Fibroblast of lung (primary cell): ENCODE data around the gene TBCA. TPM values are rescaled to one million over a fixed set of nuclear protein-coding genes. Genes with fewer than 3 reads are reported as not detected.

ENCODE experiments used
- DNase-seq, 2 donors: peaks; one replicate each; pipeline versions ENCODE4 v3.0.0 to v3.0.0-alpha.2; 2010; ENCODE audit warnings: low read depth in 2 of 2
- H2AFZ ChIP-seq: 2 replicates; pipeline ENCODE4 v1.5.1; 2012; ENCODE audit warnings: low read length, control low read depth, inconsistent platforms
- H3K27ac ChIP-seq: 2 replicates; pipeline ENCODE4 v1.5.1; 2011; ENCODE audit warnings: low read length, control low read depth; ENCODE audit not compliant: insufficient read depth
- H3K27me3 ChIP-seq: 2 replicates; pipeline ENCODE4 v1.5.1; 2011; ENCODE audit warnings: mild to moderate bottlenecking, low read length; ENCODE audit not compliant: control insufficient read depth, insufficient read depth
- H3K36me3 ChIP-seq: 2 replicates; pipeline ENCODE4 v1.5.1; 2011; ENCODE audit warnings: low read length; ENCODE audit not compliant: control insufficient read depth, insufficient read depth
- H3K4me1 ChIP-seq: 2 replicates; pipeline ENCODE4 v1.5.1; 2011; ENCODE audit warnings: low read length; ENCODE audit not compliant: control insufficient read depth, insufficient read depth; ENCODE audit errors: extremely low read depth
- H3K4me2 ChIP-seq: 2 replicates; pipeline ENCODE4 v1.5.1; 2011; ENCODE audit warnings: low read length, control low read depth; ENCODE audit not compliant: insufficient read depth; ENCODE audit errors: extremely low read depth
- H3K4me3 ChIP-seq, 4 experiments: fragments of 200-600 bp in 1 of 4; sonication (generic) in 1 of 4; replicated peaks in 1 of 4; 2 replicates each; pipeline ENCODE4 v1.5.1; 2011 to 2016; ENCODE audit warnings: low read length in 4 of 4, low read depth in 3 of 4, mild to moderate bottlenecking in 3 of 4, control low read depth in 2 of 4, inconsistent platforms in 1 of 4, mixed read lengths in 1 of 4; ENCODE audit not compliant: insufficient read depth in 1 of 4; ENCODE audit errors: control extremely low read depth in 1 of 4
- H3K79me2 ChIP-seq: 2 replicates; pipeline ENCODE4 v1.5.1; 2012; ENCODE audit warnings: mild to moderate bottlenecking, low read length, inconsistent platforms; ENCODE audit not compliant: control insufficient read depth, insufficient read depth
- H3K9ac ChIP-seq: 2 replicates; pipeline ENCODE4 v1.5.1; 2011; ENCODE audit warnings: mild to moderate bottlenecking, low read length, control low read depth; ENCODE audit not compliant: insufficient read depth
- H3K9me3 ChIP-seq: 2 replicates; pipeline ENCODE4 v1.5.1; 2012; ENCODE audit warnings: low read depth, low read length; ENCODE audit not compliant: control insufficient read depth, insufficient read depth
- H4K20me1 ChIP-seq: 2 replicates; pipeline ENCODE4 v1.5.1; 2011; ENCODE audit warnings: low read length; ENCODE audit not compliant: control insufficient read depth, insufficient read depth; ENCODE audit errors: extremely low read depth
- EZH2 ChIP-seq: IDR thresholded peaks from 2 replicates; pipeline ENCODE4 v1.5.1; 2012; ENCODE audit warnings: low read length, control low read depth, mild to moderate bottlenecking; ENCODE audit errors: missing control alignments
- polyA plus RNA-seq, 2 donors: library from polyadenylated mRNA; depleted of rRNA in 1 of 2; stranded (reverse) in 1 of 2; unstranded in 1 of 2; fragments of >200 nt; gene quantifications; 2 replicates each; pipeline ENCODE4 v1.2.1, GENCODE V29; 2011 to 2012; ENCODE audit warnings: missing spikeins in 1 of 2
- total RNA-seq: library from RNA; depleted of rRNA; stranded (reverse); fragments of >200 nt; gene quantifications from 2 replicates; pipeline ENCODE4 v1.2.1, GENCODE V29; 2014
- TF ChIP-seq, protein P1 (sequence below), 2 donors: IDR thresholded peaks in 1 of 2; conservative IDR thresholded peaks in 1 of 2; 1 replicate in 1 of 2; 2 replicates in 1 of 2; pipeline ENCODE4 v1.5.1; 2011 to 2012; ENCODE audit warnings: low read length in 2 of 2, control low read depth in 1 of 2, inconsistent platforms in 1 of 2, low read depth in 1 of 2, mild to moderate bottlenecking in 1 of 2

Gene TBCA
- total and polyA plus RNA-seq, 2 donors (not counting 1 experiment from before 2014, with no cell fraction given), result 125 to 238 TPM

GRCh38 chr5:77669677-77670076 lies 106.5 kb downstream of the TBCA start:
- no peaks in the 10 kb centered on the region for H3K4me1 ChIP-seq
- H3K9me3 ChIP-seq, result no peaks in the 10 kb centered on the region
- no peak overlapping the region for H3K4me2 ChIP-seq
- H3K9ac ChIP-seq, result no peak overlapping the region
- DNase-seq, result no peak
- peaks cover 11% of the 10 kb centered on the region for H3K27me3 ChIP-seq
- H3K36me3 ChIP-seq, result no peaks in the 10 kb centered on the region
- H3K4me3 ChIP-seq, result no peak overlapping the region
- TF ChIP-seq, protein P1, sequence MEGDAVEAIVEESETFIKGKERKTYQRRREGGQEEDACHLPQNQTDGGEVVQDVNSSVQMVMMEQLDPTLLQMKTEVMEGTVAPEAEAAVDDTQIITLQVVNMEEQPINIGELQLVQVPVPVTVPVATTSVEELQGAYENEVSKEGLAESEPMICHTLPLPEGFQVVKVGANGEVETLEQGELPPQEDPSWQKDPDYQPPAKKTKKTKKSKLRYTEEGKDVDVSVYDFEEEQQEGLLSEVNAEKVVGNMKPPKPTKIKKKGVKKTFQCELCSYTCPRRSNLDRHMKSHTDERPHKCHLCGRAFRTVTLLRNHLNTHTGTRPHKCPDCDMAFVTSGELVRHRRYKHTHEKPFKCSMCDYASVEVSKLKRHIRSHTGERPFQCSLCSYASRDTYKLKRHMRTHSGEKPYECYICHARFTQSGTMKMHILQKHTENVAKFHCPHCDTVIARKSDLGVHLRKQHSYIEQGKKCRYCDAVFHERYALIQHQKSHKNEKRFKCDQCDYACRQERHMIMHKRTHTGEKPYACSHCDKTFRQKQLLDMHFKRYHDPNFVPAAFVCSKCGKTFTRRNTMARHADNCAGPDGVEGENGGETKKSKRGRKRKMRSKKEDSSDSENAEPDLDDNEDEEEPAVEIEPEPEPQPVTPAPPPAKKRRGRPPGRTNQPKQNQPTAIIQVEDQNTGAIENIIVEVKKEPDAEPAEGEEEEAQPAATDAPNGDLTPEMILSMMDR (conservative IDR thresholded peaks at IDR 0.05 in 1 of 2, IDR thresholded peaks at IDR 0.05 in 1 of 2; ENCODE audit: low read depth in 1 of 2, low read length in 2 of 2), result no peak
- no peak for TF ChIP-seq EZH2
- H3K27ac ChIP-seq, result no peak overlapping the region
- H4K20me1 ChIP-seq, result no peaks in the 10 kb centered on the region
- H2AFZ ChIP-seq, result no peak overlapping the region
- H3K79me2 ChIP-seq, result no peaks in the 10 kb centered on the region

GRCh38 chr5:77663090-77663863 lies 112.9 kb downstream of the TBCA start:
- Histone ChIP-seq H2AFZ (no peak overlapping the region), H3K27me3 (no peaks in the 10 kb centered on the region), H3K9ac (no peak overlapping the region), H3K36me3 (no peaks in the 10 kb centered on the region), H3K27ac (no peak overlapping the region), H3K4me2 (no peak overlapping the region), H3K4me1 (no peaks in the 10 kb centered on the region), H4K20me1 (no peaks in the 10 kb centered on the region), H3K4me3 (no peak overlapping the region), H3K9me3 (no peaks in the 10 kb centered on the region), H3K79me2 (no peaks in the 10 kb centered on the region)
- no peak for TF ChIP-seq EZH2
- TF ChIP-seq, protein P1 (conservative IDR thresholded peaks at IDR 0.05 in 1 of 2, IDR thresholded peaks at IDR 0.05 in 1 of 2; ENCODE audit: low read depth in 1 of 2, low read length in 2 of 2), result no peak
- DNase-seq, result no peak

GRCh38 chr5:77662635-77663034 lies 113.5 kb downstream of the TBCA start:
- Histone ChIP-seq H3K79me2 (no peaks in the 10 kb centered on the region), H3K4me2 (no peak overlapping the region), H4K20me1 (no peaks in the 10 kb centered on the region), H3K4me3 (no peak overlapping the region), H3K9ac (no peak overlapping the region), H3K4me1 (no peaks in the 10 kb centered on the region), H3K9me3 (no peaks in the 10 kb centered on the region), H3K27me3 (no peaks in the 10 kb centered on the region), H3K36me3 (no peaks in the 10 kb centered on the region), H3K27ac (no peak overlapping the region), H2AFZ (no peak overlapping the region)
- no peak for DNase-seq
- TF ChIP-seq EZH2, result no peak
- TF ChIP-seq, protein P1 (conservative IDR thresholded peaks at IDR 0.05 in 1 of 2, IDR thresholded peaks at IDR 0.05 in 1 of 2; ENCODE audit: low read depth in 1 of 2, low read length in 2 of 2), result no peak
